NCI-H2196 treated with DMSO at 0.1 percent for 48 hours (cell line): Measurements from ENCODE around the gene SLC37A3.

ENCODE experiments used
- DNase-seq: peaks from one replicate; lab custom pipeline; 2025; ENCODE audit not compliant: unreplicated experiment; lab: John Stamatoyannopoulos, UW

SLC37A3 gene

GRCh38 chr7:140402178-140402835 is 4.0 kb upstream of the SLC37A3 start:
- DNase-seq, result no peak

- no peak for DNase-seq
Observed at GRCh38 chr7:140400381-140400780, 2.1 kb upstream of the SLC37A3 start.

- DNase-seq, result no peak
Observed at GRCh38 chr7:140398821-140399220, 491 bp upstream of the SLC37A3 start.

GRCh38 chr7:140393756-140394306 is 4.5 kb downstream of the SLC37A3 start:
- DNase-seq, result no peak

GRCh38 chr7:140391634-140392033 is 6.7 kb downstream of the SLC37A3 start:
- no peak for DNase-seq

GRCh38 chr7:140390466-140391190 is 7.7 kb downstream of the SLC37A3 start:
- DNase-seq, result no peak

GRCh38 chr7:140390034-140390433 is 8.3 kb downstream of the SLC37A3 start:
- no peak for DNase-seq

- DNase-seq, result no peak
Observed at GRCh38 chr7:140389445-140389844, 8.9 kb downstream of the SLC37A3 start.

- no peak for DNase-seq
Observed at GRCh38 chr7:140384894-140385545, 13.3 kb downstream of the SLC37A3 start.

- DNase-seq, result no peak
Observed at GRCh38 chr7:140383954-140384713, 14.2 kb downstream of the SLC37A3 start.

GRCh38 chr7:140375892-140376730 is 22.2 kb downstream of the SLC37A3 start:
- no peak for DNase-seq

- DNase-seq, result no peak
Observed at GRCh38 chr7:140375323-140375722, 23.0 kb downstream of the SLC37A3 start.

GRCh38 chr7:140369294-140369693 is 29.0 kb downstream of the SLC37A3 start:
- no peak for DNase-seq

- no peak for DNase-seq
Observed at GRCh38 chr7:140367528-140367927, 30.8 kb downstream of the SLC37A3 start.

GRCh38 chr7:140364819-140365218 is 33.5 kb downstream of the SLC37A3 start:
- DNase-seq, result no peak

- no peak for DNase-seq
Observed at GRCh38 chr7:140360697-140361229, 37.6 kb downstream of the SLC37A3 start.

GRCh38 chr7:140358412-140359051 is 39.8 kb downstream of the SLC37A3 start:
- no peak for DNase-seq

- DNase-seq, result no peak
Observed at GRCh38 chr7:140358024-140358411, 40.3 kb downstream of the SLC37A3 start.

GRCh38 chr7:140350056-140350455 is 48.3 kb downstream of the SLC37A3 start:
- no peak for DNase-seq
